Activated T-helper 9 cell treated with anti-CD3 and anti-CD28 coated beads, Interleukin-2, amount 50 U/mL, for 16 hours (primary cell): Measurements from ENCODE around the gene GYG2.
"Not testable (repeated sequence)": the region's sequence is repeated elsewhere in the genome, so short reads cannot be mapped to it uniquely, and the experiment has no call there.

Experiments
- DNase-seq: peaks from one replicate; pipeline ENCODE4 v3.0.0-alpha.2; 2020; ENCODE audit warnings: low read depth

GYG2 gene

GRCh38 chrX:2907295-2907694, 78.6 kb downstream of the GYG2 start:
- no peak for DNase-seq

- no peak for DNase-seq
Measured at GRCh38 chrX:2908125-2908685, 79.5 kb downstream of the GYG2 start.

GRCh38 chrX:2910109-2910508, 81.4 kb downstream of the GYG2 start:
- DNase-seq, result no peak

GRCh38 chrX:2913118-2913517, 84.4 kb downstream of the GYG2 start:
- no peak for DNase-seq

GRCh38 chrX:2917767-2918166, 89.0 kb downstream of the GYG2 start:
- no peak for DNase-seq

GRCh38 chrX:2921193-2921592, 92.5 kb downstream of the GYG2 start:
- no peak for DNase-seq

- no peak for DNase-seq
Measured at GRCh38 chrX:2921750-2922149, 93.0 kb downstream of the GYG2 start.

GRCh38 chrX:2924151-2924550, 95.4 kb downstream of the GYG2 start:
- DNase-seq, result no peak

GRCh38 chrX:2926255-2926654, 97.5 kb downstream of the GYG2 start:
- not testable (repeated sequence) for DNase-seq

GRCh38 chrX:2926664-2927275, 98.0 kb downstream of the GYG2 start:
- DNase-seq, result no peak

- no peak for DNase-seq
Measured at GRCh38 chrX:2928191-2928582, 99.5 kb downstream of the GYG2 start.

GRCh38 chrX:2928583-2929434, 100.1 kb downstream of the GYG2 start, which contains the start of gene ARSD:
ARSD (minus strand) TSS chrX:2929339; CDS start chrX:2929275, 64 bp downstream.
- DNase-seq, result peak; percentile 13

- no peak for DNase-seq
Measured at GRCh38 chrX:2931155-2931554, 102.4 kb downstream of the GYG2 start.

GRCh38 chrX:2931612-2932011, 102.9 kb downstream of the GYG2 start:
- no peak for DNase-seq
